Esophagus muscularis mucosa (tissue), 4 donors: ENCODE results near the gene MED13L.

Source experiments
- CTCF ChIP-seq, 3 experiments: fragments of 200-600 bp in 2 of 3; fragments of 450-650 bp in 1 of 3; sonication (generic) in 2 of 3; IDR thresholded peaks; one replicate each; pipeline ENCODE4 v1.5.1; 2017 to 2019; ENCODE audit warnings: antibody characterized with exemption in 3 of 3, mild to moderate bottlenecking in 2 of 3, moderate library complexity in 1 of 3
- EP300 ChIP-seq: sonication (generic); formaldehyde crosslinking; IDR thresholded peaks from one replicate; pipeline ENCODE4 v1.6.1; 2017; ENCODE audit warnings: antibody characterized with exemption
- POLR2A ChIP-seq: fragments of 450-650 bp; IDR thresholded peaks from one replicate; pipeline ENCODE4 v1.6.1; 2017; ENCODE audit warnings: antibody characterized with exemption, moderate library complexity, mild to moderate bottlenecking, low read depth
- POLR2AphosphoS5 ChIP-seq, 2 donors: sonication (generic); formaldehyde crosslinking; IDR thresholded peaks; one replicate each; pipeline ENCODE4 v1.6.1; 2017; ENCODE audit warnings: antibody characterized with exemption in 2 of 2

GRCh38 chr12:116135209-116135930 lies 142.1 kb downstream of the MED13L start:
- no peak for TF ChIP-seq EP300
- no peak for TF ChIP-seq CTCF (IDR thresholded peaks at IDR 0.05)
- no peak for TF ChIP-seq POLR2AphosphoS5 (IDR thresholded peaks at IDR 0.05)
- TF ChIP-seq POLR2A = no peak
